ENCODE results near the gene CIB2.

GRCh38 chr15:78111788-78112187 is 19.5 kb downstream of the CIB2 start:
- TF ChIP-seq CTCF (IDR thresholded peaks at IDR 0.05) (no peak), POLR2A (IDR thresholded peaks at IDR 0.05) (no peak)

Data from upper lobe of left lung (tissue), 4 donors.